Vagina (tissue), 2 donors: Measurements from ENCODE around the gene GPR162. TPM values are rescaled to one million over a fixed set of nuclear protein-coding genes. Genes with fewer than 3 reads are reported as not detected.
A peak's percentile ranks its signal among the peaks of the same experiment; 100 is the strongest.

ENCODE experiments used
- DNase-seq, 2 donors: peaks; one replicate each; pipeline ENCODE4 v3.0.0-alpha.2; 2017; ENCODE audit errors: extremely low spot score in 2 of 2
- H3K27ac ChIP-seq: fragments of 200-600 bp; sonication (generic); one replicate; pipeline ENCODE4 v1.5.1; 2019
- H3K27me3 ChIP-seq: fragments of 200-600 bp; sonication (generic); one replicate; pipeline ENCODE4 v1.5.1; 2019
- H3K36me3 ChIP-seq, 2 donors: fragments of 200-600 bp; sonication (generic); one replicate each; pipeline ENCODE4 v1.5.1; 2017 to 2019
- H3K4me1 ChIP-seq: fragments of 200-600 bp; sonication (generic); one replicate; pipeline ENCODE4 v1.5.1; 2019
- H3K4me3 ChIP-seq, 2 donors: fragments of 200-600 bp; sonication (generic); 1 replicate in 1 of 2; 2 replicates in 1 of 2; pipeline ENCODE4 v1.5.1; 2016 to 2019
- H3K9me3 ChIP-seq: fragments of 200-600 bp; sonication (generic); one replicate; pipeline ENCODE4 v1.5.1; 2019
- POLR2A ChIP-seq, 2 donors: fragments of 450-650 bp; IDR thresholded peaks; one replicate each; pipeline ENCODE4 v1.6.1; 2017; ENCODE audit warnings: antibody characterized with exemption in 2 of 2, mild to moderate bottlenecking in 2 of 2, moderate library complexity in 2 of 2
- POLR2AphosphoS5 ChIP-seq, 2 donors: sonication (generic); formaldehyde crosslinking; IDR thresholded peaks; one replicate each; pipeline ENCODE4 v1.9.0; 2017; ENCODE audit warnings: antibody characterized with exemption in 2 of 2, mild to moderate bottlenecking in 2 of 2, low read depth in 1 of 2; ENCODE audit not compliant: insufficient read depth in 1 of 2
- intact Hi-C: fragments of 100-400 bp; cut with DNase I; formaldehyde crosslinking; loops from one replicate; pipeline ENCODE4 v1.15.1; 2023
- total RNA-seq: library from RNA; depleted of rRNA; stranded (reverse); fragments of >200 nt; gene quantifications from one replicate; pipeline ENCODE4 v1.2.3, GENCODE V29; 2016
- TF ChIP-seq, protein P1 (sequence below), 3 experiments: fragments of 450-650 bp in 2 of 3; fragments of 200-600 bp in 1 of 3; sonication (generic) in 1 of 3; IDR thresholded peaks; one replicate each; pipeline ENCODE4 v1.5.1; 2017 to 2019; ENCODE audit warnings: antibody characterized with exemption in 3 of 3, mild to moderate bottlenecking in 2 of 3, moderate library complexity in 2 of 3

Gene GPR162
- total RNA-seq, 1 donor from 2014 or later: 3.2 TPM

DNA sequence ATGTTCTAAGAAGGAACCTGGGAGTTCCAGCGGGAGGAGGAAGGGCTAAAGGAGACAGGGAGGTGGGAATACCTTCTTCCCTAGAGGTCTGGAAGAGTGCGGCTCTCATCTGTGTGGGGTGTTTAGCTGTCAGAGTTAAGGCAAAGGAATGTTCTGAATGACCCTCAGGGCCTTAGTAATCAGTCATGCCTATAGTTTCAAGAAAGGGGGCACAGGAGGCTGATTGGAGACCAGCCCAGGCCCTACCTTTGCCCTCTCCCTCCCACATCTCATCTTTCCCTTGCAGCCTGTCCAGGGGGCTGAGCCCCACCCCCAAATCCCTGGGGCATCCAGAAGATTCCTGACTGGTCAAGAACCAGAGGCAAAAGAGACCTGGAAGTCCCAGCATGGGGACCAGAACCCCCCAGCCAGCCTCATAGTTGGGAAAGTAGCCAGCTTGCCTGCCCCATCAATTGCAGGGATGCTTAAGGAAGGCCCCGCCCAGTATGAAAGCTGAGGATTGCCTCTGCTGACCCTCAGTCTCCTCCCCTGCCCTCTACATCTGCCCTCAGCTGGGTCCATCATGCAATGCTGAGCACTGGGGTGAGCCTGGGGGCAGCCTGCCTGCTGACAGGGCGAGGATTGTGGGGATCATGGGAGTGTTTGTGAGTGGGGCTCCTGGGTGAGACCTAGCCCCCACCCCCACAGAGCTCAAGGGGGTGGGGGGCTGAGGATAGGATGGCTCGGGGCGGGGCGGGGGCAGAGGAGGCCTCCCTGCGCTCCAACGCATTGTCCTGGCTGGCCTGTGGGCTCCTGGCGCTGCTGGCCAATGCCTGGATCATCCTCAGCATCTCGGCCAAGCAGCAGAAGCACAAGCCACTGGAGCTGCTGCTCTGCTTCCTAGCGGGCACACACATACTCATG lies 1.8 kb downstream of the GPR162 start:
- no peaks in the 10 kb centered on the region for H3K27me3 ChIP-seq
- H3K4me1 ChIP-seq: peaks cover 48% of the 10 kb centered on the region
- intact Hi-C loops: no loop called here

DNA sequence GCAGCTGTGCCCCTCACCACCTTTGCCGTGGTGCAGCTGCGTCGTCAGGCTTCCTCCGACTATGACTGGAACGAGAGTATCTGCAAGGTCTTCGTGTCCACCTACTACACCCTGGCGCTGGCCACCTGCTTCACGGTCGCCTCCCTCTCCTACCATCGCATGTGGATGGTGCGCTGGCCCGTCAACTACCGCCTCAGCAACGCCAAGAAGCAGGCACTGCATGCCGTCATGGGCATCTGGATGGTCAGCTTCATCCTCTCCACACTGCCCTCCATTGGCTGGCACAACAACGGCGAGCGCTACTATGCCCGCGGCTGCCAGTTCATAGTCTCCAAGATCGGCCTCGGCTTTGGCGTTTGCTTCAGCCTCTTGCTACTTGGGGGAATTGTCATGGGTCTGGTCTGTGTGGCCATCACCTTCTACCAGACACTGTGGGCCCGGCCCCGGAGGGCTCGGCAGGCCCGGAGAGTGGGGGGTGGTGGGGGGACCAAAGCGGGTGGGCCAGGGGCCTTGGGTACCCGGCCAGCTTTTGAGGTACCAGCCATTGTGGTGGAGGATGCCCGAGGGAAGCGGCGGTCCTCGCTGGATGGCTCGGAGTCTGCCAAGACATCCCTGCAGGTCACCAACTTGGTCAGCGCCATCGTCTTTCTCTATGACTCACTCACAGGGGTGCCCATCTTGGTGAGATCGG lies 2.6 kb downstream of the GPR162 start:
- no peaks in the 10 kb centered on the region for H3K9me3 ChIP-seq
- no peak overlapping the region for H3K27ac ChIP-seq
- no peak overlapping the region for H3K4me3 ChIP-seq
- DNase-seq: no peak
- TF ChIP-seq POLR2AphosphoS5 (IDR thresholded peaks at IDR 0.05; ENCODE audit: insufficient read depth in 1 of 2, low read depth in 1 of 2) (no peak), POLR2A (IDR thresholded peaks at IDR 0.05) (no peak)
- TF ChIP-seq, protein P1, sequence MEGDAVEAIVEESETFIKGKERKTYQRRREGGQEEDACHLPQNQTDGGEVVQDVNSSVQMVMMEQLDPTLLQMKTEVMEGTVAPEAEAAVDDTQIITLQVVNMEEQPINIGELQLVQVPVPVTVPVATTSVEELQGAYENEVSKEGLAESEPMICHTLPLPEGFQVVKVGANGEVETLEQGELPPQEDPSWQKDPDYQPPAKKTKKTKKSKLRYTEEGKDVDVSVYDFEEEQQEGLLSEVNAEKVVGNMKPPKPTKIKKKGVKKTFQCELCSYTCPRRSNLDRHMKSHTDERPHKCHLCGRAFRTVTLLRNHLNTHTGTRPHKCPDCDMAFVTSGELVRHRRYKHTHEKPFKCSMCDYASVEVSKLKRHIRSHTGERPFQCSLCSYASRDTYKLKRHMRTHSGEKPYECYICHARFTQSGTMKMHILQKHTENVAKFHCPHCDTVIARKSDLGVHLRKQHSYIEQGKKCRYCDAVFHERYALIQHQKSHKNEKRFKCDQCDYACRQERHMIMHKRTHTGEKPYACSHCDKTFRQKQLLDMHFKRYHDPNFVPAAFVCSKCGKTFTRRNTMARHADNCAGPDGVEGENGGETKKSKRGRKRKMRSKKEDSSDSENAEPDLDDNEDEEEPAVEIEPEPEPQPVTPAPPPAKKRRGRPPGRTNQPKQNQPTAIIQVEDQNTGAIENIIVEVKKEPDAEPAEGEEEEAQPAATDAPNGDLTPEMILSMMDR (IDR thresholded peaks at IDR 0.05): no peak
- no peaks in the 10 kb centered on the region for H3K27me3 ChIP-seq
- intact Hi-C loops: no loop called here
- peaks cover 52% of the 10 kb centered on the region for H3K4me1 ChIP-seq
- H3K36me3 ChIP-seq: no peaks in the 10 kb centered on the region

More for the DNA sequence above, 1.8 kb downstream of the GPR162 start:
- no peak for DNase-seq
- no peak overlapping the region for H3K4me3 ChIP-seq
- H3K27ac ChIP-seq: no peak overlapping the region
- H3K9me3 ChIP-seq: no peaks in the 10 kb centered on the region
- H3K36me3 ChIP-seq: no peaks in the 10 kb centered on the region
- TF ChIP-seq, protein P1 (IDR thresholded peaks at IDR 0.05): no peak
- TF ChIP-seq POLR2AphosphoS5 (IDR thresholded peaks at IDR 0.05; ENCODE audit: insufficient read depth in 1 of 2, low read depth in 1 of 2): no peak
- TF ChIP-seq POLR2A (IDR thresholded peaks at IDR 0.05): no peak

DNA sequence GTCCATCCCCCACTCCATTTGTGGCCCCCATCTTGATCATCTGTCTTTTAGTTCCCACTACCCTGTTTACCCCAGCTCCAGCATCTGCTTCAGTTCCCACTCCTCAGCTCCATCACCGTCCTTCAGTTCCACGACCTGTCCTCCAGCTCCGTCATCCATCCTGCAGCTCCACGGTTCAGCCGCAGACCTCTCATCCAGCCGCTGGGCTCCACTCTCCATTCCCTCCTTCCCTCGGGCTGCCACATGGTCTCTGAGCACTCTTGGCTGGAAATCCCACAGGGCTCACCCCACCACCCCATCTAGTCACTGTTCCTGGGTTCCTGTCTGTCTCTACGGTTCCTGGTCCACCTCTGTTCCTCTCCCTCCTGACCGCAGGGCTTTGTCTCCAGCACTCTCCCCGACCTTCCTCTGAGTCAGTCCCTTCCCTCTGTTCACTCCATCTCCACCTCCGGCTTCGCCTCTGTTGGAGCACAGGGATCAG lies 3.3 kb downstream of the GPR162 start:
- no peaks in the 10 kb centered on the region for H3K27me3 ChIP-seq
- no peaks in the 10 kb centered on the region for H3K9me3 ChIP-seq
- no peak overlapping the region for H3K27ac ChIP-seq
- intact Hi-C loops: loop anchor here (5.0 kb wide), 3 partner anchors 58 to 208 kb away; partner anchors contain the start of genes MLF2 and PTMS
- peak overlapping the region; percentile 12 to 19 for H3K4me3 ChIP-seq
- TF ChIP-seq, protein P1 (IDR thresholded peaks at IDR 0.05): no peak
- TF ChIP-seq POLR2AphosphoS5 (IDR thresholded peaks at IDR 0.05; ENCODE audit: insufficient read depth in 1 of 2, low read depth in 1 of 2): no peak
- TF ChIP-seq POLR2A (IDR thresholded peaks at IDR 0.05): no peak
- no peak for DNase-seq
- H3K4me1 ChIP-seq: peaks cover 59% of the 10 kb centered on the region
- no peaks in the 10 kb centered on the region for H3K36me3 ChIP-seq

GRCh38 chr12:6825398-6826124 lies 3.9 kb downstream of the GPR162 start:
- DNase-seq: no peak
- intact Hi-C loops: loop anchor here (2.0 to 5.0 kb wide), 4 partner anchors 47 to 208 kb away; partner anchors contain the start of genes MLF2 and PTMS
- peak overlapping the region; percentile 12 to 19 for H3K4me3 ChIP-seq
- no peaks in the 10 kb centered on the region for H3K27me3 ChIP-seq
- H3K36me3 ChIP-seq: no peaks in the 10 kb centered on the region
- TF ChIP-seq, protein P1 (IDR thresholded peaks at IDR 0.05): peak; percentile 77 to 87 (median 82)
- no peak for TF ChIP-seq POLR2A (IDR thresholded peaks at IDR 0.05)
- TF ChIP-seq POLR2AphosphoS5 (IDR thresholded peaks at IDR 0.05; ENCODE audit: insufficient read depth in 1 of 2, low read depth in 1 of 2): peak; percentile 46 to 65
- H3K4me1 ChIP-seq: peaks cover 62% of the 10 kb centered on the region
- no peaks in the 10 kb centered on the region for H3K9me3 ChIP-seq
- H3K27ac ChIP-seq: peak overlapping the region; percentile 20
